Right ventricle myocardium inferior (tissue), 1 donor: Measurements from ENCODE around the gene CCDC171. TPM values are rescaled to one million over a fixed set of nuclear protein-coding genes. Genes with fewer than 3 reads are reported as not detected.
"Not testable (repeated sequence)": the region's sequence is repeated elsewhere in the genome, so short reads cannot be mapped to it uniquely, and the experiment has no call there.

Experiments used
- ATAC-seq: fragments of 200-7000 bp; cut with Tn5 transposase; one replicate; pipeline ENCODE4 v1.9.1; 2020; ENCODE audit warnings: mild to moderate bottlenecking, moderate library complexity
- DNase-seq: peaks from one replicate; pipeline ENCODE4 v3.0.0; 2021; ENCODE audit errors: missing footprints
- intact Hi-C: fragments of 100-400 bp; cut with DNase I; formaldehyde crosslinking; loops from one replicate; pipeline ENCODE4 v1.11.0; 2022
- total RNA-seq: library from RNA; stranded (reverse); fragmentation: NEBNext Ultra II Directional; extraction: Animal tissue kit (Norgen Biotek cat#: 25700); gene quantifications from one replicate; pipeline ENCODE4 v1.2.1, GENCODE V29; 2021
- donor health status: DM: no; HTN: yes; CAD: no; lungs with severe emphysema.

The CCDC171 gene
- total RNA-seq, 1 donor from 2014 or later, result 1.6 TPM

GRCh38 chr9:15640121-15640520, 87.3 kb downstream of the CCDC171 start:
- DNase-seq, result no peak
- intact Hi-C loops, result no loop called here
- ATAC-seq, result no peak

DNA sequence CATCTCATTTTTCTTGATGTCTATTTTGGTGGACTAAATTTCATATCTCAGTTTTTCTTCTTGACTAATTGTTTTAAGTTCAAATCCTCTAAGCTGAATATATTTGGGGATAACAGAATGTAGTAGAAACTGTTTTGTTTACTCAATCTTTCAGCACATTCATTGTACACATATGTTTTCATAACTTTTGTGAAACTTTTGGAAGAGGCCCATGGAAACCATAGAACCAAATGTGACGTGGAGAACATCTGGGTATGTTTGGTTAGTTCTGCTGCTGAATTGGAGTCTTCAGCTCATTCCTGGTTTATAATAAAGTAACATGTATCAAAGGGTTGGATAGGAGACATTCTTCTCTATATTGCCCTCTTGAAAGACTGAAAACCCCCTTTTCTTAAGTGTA, 88.4 kb downstream of the CCDC171 start:
- intact Hi-C loops, result no loop called here
- ATAC-seq (no peak), DNase-seq (no peak)

- ATAC-seq (no peak), DNase-seq (no peak)
- intact Hi-C loops, result no loop called here
Measured at GRCh38 chr9:15642369-15642962, 89.6 kb downstream of the CCDC171 start.

DNA sequence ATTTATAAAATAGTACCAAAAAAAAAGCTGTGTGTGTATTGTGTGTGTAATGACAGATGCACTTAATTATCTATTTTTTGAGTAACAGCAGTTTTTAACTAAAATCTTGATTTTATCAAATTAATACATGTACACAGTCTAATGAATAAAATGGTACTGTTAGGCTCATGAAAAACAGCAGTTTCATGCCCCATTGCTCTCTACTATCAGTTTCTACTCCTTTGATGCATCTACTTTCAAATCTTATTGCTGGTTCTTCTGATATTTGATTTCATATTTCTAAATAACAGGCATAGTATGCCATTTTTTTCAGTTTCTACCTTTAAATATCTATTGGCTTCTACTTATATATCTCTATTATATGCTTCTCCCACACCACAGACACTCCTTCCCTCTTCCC, 117.4 kb downstream of the CCDC171 start:
- ATAC-seq (no peak), DNase-seq (no peak)
- intact Hi-C loops, result no loop called here

GRCh38 chr9:15670894-15671293, 118.1 kb downstream of the CCDC171 start:
- DNase-seq (no peak), ATAC-seq (no peak)
- intact Hi-C loops, result no loop called here

GRCh38 chr9:15693701-15694100, 140.9 kb downstream of the CCDC171 start:
- intact Hi-C loops, result no loop called here
- ATAC-seq, result no peak
- DNase-seq, result no peak

GRCh38 chr9:15696979-15697378, 144.1 kb downstream of the CCDC171 start:
- intact Hi-C loops, result no loop called here
- ATAC-seq (no peak), DNase-seq (no peak)

- ATAC-seq, result no peak
- intact Hi-C loops, result no loop called here
- DNase-seq, result no peak
Measured at GRCh38 chr9:15697446-15697851, 144.6 kb downstream of the CCDC171 start.

DNA sequence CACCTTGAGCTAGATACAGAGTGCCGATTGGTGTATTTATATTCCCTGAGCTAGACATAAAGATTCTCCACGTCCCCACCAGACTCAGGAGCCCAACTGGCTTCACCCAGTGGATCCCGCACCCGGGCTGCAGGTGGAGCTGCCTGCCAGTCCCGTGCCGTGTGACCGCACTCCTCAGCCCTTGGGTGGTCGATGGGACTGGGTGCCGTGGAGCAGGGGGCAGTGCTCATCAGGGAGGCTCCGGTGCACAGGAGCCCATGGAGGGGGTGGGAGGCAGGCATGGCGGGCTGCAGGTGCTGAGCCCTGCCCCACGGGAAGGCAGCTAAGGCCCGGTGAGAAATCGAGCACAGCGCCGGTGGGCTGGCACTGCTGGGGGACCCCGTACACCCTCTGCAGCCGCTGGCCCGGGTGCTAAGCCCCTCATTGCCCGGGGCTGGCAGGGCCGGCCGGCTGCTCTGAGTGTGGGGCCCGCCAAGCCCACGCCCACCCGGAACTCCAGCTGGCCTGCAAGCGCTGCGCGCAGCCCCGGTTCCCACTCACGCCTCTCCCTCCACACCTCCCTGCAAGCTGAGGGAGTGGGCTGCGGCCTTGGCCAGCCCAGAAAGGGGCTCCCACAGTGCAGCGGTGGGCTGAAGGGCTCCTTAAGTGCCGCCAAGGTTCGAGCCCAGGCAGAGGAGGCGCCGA, 147.2 kb downstream of the CCDC171 start:
- intact Hi-C loops, ATAC-seq: not testable (repeated sequence)
- peak; percentile 48 for DNase-seq

DNA sequence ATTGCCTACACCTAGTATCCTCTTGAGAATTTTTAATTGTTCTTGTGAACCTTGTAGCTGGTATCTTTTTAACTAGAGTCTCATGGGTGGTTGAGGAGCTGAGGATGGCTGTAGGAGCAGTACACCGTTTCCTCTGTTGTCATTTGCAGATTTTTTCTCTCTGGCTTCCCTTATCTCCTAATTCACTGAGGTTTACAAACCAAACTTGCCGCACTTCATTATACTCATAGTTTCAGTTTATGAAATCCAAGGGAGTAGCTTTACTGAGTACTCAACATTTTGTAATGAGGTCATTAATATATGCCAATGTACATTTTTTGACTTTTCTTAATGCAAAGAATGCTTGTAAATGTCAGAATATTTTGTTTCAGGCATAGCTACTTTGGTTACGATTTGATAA, 154.2 kb downstream of the CCDC171 start:
- intact Hi-C loops, result no loop called here
- DNase-seq, result no peak
- ATAC-seq, result no peak

GRCh38 chr9:15711531-15711930, 158.7 kb downstream of the CCDC171 start:
- intact Hi-C loops, result no loop called here
- no peak for DNase-seq
- no peak for ATAC-seq

- no peak for ATAC-seq
- intact Hi-C loops, result no loop called here
- no peak for DNase-seq
Measured at GRCh38 chr9:15711931-15712330, 159.1 kb downstream of the CCDC171 start.

DNA sequence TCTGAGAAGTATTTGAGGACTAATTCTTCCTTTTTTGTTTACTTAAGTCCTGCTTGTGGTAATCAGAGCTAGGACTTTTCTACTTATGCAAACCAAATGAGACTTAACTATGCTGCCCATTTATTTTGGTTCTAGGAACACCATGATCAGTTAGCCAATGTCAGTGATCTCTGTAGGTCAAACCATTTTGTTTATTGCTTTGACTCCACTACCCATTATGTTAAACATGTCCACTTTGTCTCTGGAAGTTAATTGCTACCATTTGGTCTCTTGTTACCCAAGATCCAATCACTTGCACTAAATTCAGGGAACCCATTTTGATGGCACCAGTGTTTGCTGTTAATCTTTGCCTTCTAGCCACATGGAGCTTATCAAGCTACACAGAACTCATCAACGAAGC, 161.9 kb downstream of the CCDC171 start:
- DNase-seq (no peak), ATAC-seq (no peak)
- intact Hi-C loops, result no loop called here

DNA sequence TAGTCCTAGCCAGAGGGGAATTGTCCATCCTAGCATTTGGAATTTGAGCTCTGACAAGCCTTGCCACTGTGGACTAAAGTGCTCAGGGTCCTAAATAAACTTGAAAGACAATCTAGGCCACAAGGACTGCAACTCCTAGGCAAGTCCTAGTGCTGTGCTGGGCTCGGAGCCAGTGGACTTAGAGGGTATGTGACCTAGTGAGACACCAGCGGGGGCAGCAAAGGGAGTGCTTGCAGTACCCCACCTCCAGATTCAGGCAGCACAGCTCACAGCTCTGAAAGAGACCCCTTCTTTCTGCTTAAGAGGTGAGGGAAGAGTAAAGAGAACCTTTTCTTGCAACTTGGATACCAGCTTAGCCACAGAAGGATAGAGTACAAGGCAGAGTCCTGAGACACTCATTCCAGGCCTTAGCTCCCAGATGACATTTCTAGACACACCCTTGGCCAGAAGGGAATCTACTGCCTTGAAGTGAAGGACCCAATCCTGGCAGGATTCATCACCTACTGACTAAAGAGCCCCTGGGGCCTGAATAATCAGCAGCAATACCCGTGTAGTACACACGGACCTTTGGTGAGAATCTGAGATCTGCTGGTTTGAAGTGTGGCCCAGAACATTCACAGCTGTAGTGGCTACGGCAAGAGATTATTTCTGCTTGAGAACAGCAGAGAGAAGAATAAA, 164.6 kb downstream of the CCDC171 start:
- intact Hi-C loops, result no loop called here
- DNase-seq, result peak; percentile 48
- no peak for ATAC-seq

DNA sequence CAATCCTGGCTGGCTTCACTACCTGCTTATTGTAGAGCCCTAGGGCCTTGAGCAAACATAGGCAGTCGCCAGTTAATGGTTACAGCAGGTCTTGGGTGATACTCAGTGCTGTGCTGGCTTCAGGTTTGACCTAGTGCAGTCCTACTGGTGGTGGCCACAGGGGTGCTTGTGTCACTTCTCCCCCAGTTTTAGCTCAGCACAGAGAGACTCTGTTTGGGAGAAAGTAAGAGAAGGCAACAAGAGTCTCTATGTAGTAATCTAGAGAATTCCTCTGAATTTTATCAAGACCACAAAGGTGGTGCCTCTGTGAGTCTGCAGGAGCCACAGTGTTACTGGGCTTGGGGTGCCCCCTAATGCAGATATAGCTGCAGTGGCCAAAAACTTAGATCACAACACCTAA, 165.6 kb downstream of the CCDC171 start:
- intact Hi-C loops, result no loop called here
- no peak for ATAC-seq
- peak; percentile 31 for DNase-seq

- ATAC-seq, result no peak
- intact Hi-C loops, result no loop called here
- no peak for DNase-seq
Measured at GRCh38 chr9:15720861-15721260, 168.0 kb downstream of the CCDC171 start.

DNA sequence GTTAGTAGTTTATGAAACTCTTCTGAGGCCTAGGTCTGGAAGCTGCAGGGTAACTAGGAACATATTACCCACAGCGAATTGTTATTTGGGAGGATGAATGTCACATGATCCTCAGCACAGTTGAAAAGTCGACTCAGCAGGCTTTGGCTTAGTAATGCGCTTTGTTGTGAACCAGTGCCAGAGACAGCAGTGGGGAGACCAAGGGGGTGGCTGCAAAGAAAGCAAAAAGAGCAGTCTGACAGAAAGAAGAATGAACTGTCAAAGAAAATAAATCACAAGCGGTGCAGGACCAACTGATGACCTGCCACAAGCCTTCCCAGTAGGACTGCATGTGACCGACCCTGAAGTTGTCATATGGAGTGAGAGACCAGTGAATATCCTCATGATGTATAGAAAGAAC, 170.0 kb downstream of the CCDC171 start:
- intact Hi-C loops, result no loop called here
- ATAC-seq (no peak), DNase-seq (no peak)

GRCh38 chr9:15724016-15724415, 171.2 kb downstream of the CCDC171 start:
- intact Hi-C loops, result no loop called here
- DNase-seq, result no peak
- ATAC-seq, result no peak

- DNase-seq (no peak), ATAC-seq (no peak)
- intact Hi-C loops, result no loop called here
Measured at GRCh38 chr9:15724612-15725011, 171.8 kb downstream of the CCDC171 start.

GRCh38 chr9:15725953-15726352, 173.1 kb downstream of the CCDC171 start:
- intact Hi-C loops, result no loop called here
- DNase-seq (no peak), ATAC-seq (no peak)
